HTERT RPE-1 (cell line): ENCODE data around the gene MBD5.

Experiments used
- in situ Hi-C: fragments of 300-500 bp; cut with MboI; formaldehyde crosslinking; loops from 4 replicates; pipeline ENCODE4 v1.14.3; 2020; ENCODE audit warnings: low sequenced_read_pairs

The MBD5 gene

DNA sequence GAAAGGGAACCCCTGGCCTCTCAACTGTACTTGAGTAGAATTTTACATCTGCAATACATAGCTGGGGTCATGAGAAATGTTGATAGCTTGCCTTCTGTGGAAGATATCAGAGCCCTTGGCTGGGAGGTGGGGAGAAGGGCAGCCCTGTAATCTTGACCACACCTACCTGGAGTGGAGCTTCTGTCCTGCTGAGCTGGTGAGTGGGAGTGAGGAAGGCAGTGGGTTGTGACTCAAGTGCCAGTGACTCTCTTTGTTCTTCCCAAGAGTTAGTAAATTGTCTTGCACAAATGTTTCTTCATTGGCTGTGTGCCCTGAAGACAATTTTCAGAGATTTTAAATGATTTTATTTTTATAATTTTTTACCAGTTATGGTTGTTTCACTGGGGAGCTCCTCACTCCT is 277.3 kb downstream of the MBD5 start:
- in situ Hi-C loops, result no loop called here

DNA sequence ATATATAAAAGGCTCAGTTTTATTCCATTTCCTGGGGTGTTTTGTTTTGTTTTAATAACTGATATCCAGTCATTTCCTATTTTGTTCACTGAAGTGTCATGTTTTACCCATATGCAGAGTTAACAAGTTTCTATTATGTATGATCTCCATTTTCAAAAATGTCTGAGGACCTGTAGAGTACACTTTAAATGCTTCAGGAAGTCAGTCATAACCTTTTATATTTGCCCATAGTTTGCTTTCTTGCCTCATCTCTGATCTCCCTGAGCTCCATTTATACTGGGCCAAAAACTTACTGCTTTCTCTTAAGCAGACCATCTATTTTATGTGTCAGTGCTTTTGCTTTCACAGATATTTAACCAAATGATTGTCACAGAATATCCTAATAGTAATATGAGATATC is 278.7 kb downstream of the MBD5 start:
- in situ Hi-C loops, result no loop called here

DNA sequence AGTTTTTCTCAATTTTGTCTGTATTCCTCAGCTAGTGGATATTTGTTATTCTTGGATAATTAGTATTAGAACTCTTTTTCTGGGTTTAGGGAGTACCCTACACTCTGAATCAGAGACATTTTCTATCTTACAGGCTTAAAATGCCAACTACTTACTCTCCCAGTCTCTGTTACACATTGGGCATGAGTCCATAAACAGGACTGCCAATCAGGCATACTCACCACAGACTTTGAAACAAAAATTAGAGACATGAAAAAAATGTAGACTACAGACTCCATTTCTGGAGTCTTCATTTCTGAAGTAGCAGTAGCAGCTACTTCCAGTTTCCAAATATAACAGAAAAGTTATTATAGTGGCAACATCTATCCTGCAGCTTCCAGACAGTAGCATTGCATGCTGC is 279.7 kb downstream of the MBD5 start:
- in situ Hi-C loops, result no loop called here

DNA sequence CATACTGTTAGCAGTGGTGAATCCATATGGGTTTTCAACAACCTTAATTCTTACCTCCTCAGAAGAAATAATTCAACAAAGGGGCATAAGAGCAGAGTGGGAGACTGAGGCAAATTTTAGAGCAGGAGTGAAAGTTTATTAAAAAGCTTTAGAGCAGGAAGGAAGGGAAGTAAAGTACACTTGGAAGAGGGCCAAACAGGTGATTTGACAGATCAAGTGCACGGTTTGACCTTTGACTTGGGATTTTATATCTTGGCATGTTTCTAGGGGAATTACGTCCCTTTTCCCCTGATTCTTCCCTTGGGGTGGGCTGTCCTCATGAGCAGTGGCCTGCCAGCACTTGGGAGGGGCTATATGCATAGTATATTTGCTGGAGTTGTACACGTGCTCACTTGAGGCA is 280.5 kb downstream of the MBD5 start:
- in situ Hi-C loops, result no loop called here

DNA sequence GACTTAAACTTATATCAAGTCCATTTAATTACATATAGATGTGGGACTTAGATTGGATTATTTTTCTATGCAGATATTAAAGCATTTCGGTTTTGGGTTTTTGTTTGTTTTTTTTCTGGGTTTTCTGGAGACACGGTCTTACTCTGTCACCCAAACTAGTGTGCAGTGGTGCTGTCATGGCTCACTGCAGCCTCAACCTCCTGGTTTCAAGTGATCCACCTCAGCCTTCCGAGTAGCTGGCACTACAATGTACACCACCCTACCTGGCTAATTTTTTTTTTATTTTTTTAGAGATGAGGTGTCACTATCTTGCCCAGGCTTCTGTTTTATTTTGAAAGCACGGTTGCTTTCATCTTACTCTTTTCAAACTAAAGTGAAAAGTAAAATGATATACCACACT is 281.6 kb downstream of the MBD5 start:
- in situ Hi-C loops, result no loop called here

DNA sequence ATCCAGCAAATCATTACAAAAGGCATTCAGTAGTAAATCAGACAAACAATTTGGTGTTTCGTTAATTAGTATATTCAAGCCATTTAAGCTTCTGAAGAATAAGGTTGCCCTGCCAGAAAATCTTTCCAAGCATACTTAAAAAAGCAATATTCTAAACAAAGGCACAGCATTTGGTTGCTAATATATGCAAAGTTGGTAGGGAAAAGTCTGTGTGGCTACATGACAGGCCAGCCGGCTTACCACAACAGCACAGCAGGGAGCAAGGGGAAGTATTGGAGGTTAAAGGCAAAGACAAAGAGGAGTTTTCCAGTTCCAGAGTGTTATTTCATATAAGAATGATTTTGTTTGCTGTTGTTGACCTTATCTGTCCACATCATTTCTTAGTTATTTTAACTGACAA is 282.3 kb downstream of the MBD5 start:
- in situ Hi-C loops, result no loop called here

DNA sequence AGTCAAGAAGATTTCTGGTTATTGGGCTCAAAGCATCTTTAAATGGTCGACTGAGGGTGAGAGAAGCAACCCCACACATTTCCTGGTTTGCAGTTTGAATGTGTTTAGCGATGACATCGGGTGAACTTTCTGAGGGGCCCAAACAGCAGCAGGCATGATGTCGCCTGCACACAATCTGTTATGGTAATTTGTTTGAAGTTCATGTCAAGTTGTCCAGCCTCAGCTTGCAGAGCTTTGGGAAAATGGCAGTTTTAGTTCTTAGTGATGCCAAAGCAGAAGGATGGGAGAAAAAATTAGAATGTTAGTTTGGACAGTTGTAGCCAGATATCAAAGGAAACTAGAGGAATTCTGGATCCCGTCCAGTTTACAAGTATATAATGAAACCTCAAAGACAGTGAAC is 284.6 kb downstream of the MBD5 start:
- in situ Hi-C loops, result no loop called here

DNA sequence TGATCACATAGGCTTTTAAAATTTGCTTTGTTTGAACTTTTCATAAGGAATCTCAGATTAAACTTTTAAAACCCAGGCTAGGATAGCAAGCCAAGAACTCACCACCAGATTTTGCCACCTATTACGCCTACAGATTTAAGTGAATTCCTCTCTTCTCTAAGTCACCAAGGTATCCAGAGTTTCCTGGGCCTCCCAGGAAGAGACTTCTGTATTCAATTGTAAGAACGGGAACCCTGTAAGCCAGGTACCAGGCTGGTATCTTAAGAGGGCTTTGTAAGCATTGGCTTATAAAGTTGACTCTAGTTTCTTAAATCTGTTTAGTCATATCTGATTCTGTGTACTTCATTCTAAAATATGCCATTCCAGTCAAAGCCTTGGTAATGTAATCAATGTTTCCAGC is 285.1 kb downstream of the MBD5 start:
- in situ Hi-C loops, result no loop called here

DNA sequence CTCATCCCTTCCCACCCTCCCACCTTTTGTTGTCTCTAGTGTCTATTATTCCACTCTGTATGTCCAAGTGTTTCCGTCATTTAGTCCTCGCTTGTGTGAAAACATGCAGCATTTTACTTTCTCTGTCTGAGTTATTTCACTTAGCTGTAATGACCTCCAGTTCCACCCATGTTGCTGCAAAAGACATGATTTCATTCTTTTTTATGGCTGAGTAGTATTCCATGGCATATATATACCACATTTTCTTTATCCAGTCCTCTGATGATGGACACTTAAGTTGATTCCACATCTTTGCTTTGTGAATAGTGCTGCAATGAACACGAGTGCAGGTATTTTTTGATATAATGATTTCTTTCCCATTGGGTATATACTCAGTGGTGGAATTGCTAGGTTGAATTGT is 296.7 kb downstream of the MBD5 start:
- in situ Hi-C loops, result no loop called here

DNA sequence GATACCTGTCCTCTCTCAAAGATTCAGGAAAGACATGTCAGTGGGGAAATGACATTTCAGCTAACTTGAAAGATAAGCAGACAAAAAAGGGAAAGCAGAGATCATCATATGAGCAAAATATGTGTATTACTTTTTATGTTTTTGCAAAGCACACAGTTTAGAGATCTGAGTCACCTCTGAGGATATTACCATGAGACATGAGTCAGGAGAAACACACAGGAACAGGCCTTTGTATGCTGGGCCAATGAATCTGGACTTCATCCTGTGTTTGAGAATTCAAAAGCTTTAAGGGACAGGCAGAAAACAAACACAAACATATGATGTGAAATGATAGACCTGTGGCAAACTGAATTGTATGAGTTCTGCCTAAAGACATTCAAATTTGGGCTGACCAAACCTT is 317.6 kb downstream of the MBD5 start:
- in situ Hi-C loops, result no loop called here

DNA sequence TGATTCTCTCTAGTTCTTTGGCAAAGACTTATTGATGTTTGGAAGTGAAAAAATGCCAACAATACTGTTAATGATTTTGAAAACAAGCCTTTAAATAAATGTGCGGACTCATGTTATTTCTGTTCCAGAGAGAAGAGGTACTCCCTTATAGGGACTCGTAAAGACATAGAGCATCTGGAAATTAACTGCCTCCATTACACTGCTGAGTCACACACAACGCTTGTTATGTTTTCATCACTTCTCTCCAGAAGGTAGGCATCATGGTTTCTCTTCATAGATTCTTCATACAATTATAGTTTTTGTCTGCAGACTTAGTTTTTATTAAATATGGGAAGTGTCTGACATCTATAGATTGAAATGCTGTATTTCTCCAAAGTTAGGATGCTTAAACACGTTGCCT is 321.2 kb downstream of the MBD5 start:
- in situ Hi-C loops, result no loop called here

DNA sequence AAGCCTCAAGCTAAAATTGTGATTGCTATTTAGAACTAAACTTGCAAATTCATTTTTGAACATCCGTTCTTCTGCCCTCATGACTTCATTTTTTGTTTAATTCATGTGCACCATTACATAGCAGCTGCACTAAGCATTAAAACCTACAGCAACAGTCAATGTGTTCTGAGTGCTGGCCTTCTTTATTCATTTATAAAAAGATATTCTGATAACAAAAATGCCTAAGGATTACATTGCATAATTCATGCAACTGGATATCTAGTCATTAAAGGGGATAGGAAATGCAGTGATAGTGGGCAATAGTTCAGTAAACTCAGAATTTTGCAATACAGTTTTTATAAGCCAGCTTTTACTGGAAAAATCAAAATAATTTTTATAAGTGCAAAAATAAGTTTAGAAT is 329.3 kb downstream of the MBD5 start:
- in situ Hi-C loops, result no loop called here

DNA sequence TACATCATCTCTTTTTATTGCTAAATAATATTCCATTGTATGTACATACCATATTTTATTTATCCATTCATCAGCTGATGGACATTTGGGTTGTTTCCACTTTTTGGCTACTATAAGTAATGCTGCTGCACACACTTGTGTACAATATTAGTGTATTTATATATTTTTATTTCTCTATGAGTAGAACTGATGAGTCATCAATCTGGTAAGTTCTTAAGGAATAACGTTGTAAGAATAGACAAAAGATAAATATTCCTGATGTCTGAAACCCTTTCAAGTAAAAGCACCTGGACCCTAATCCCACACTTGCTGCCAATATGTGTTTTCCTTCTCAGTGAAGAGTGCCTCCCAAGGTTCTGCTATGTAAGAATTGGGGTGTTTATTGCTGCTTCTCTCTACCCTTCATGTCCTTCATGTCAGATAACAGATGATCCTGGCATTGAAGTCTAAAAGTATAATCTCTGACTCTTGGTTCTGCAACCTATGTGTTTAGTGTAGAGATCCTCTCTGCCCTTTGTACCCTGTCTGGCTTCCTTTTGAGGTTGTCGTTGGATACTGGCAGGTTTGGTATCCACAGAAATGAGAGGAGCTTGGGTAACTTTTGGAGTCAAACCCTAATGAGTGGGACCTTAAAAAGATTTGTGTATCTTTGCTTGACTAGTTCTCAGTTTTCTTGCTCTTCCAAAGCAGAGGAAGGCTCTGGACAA is 330.7 kb downstream of the MBD5 start:
- in situ Hi-C loops, result no loop called here

DNA sequence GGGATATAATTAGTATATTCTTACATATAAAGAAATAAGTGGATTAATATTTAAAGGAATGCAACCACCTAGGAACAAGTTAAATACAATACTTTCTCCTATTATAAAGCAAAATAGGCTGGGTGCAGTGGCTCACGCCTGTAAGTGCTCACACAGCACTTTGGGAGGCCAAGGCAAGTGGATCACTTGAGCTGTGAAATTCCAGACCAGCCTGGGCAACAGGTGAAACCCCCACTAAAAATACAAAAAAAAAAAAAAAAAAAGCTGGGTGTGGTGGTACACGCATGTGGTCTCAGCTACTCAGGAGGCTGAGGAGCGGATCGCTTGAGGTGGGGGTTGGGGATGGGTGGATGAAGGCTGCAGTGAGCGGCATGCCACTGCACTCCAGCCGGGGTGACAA is 337.5 kb downstream of the MBD5 start:
- in situ Hi-C loops, result no loop called here

DNA sequence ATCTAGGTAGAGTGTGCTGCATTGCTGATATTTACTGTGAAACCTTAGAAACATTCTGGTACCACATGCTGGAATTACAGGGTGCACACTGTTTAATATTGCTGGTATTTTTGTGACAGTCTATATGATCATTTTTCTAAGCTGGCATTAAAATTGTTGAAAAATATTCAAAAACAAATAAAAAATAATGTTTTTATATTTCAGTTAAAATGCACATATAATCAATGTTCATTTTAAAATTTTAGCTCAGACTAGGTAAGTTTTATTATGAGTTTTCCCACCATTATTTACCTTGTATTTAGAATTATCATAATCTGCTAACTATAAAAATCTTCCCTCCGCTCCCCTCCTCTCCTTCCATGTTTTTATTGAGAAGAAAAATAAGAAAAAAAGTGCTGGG is 339.8 kb downstream of the MBD5 start:
- in situ Hi-C loops, result no loop called here

DNA sequence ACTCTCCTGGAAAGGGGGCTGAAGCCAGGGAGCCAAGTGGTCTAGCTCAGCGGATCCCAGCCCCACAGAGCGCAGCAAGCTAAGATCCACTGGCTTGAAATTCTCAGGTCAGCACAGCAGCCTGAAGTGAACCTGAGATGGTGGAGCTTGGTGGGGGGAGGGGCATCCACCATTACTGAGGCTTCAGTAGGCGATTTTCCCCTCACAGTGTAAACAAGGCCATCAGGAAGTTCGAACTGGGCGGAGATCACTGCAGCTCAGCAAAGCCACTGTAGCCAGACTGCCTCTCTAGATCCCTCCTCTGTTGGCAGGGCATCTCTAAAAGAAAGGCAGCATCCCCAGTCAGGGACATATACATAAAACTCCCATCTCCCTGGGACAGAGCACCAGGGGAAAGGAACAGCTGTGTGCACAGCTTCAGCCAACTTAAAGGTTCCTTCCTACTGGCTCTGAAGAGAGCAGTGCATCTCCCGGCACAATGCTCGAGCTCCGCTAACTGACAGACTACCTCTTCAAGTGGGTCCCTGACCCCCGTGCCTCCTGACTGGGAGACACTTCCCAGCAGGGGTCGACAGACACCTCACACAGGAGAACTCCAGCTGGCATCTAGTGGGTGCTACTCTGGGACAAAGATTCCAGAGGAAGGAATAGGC is 341.4 kb downstream of the MBD5 start:
- in situ Hi-C loops, result no loop called here

DNA sequence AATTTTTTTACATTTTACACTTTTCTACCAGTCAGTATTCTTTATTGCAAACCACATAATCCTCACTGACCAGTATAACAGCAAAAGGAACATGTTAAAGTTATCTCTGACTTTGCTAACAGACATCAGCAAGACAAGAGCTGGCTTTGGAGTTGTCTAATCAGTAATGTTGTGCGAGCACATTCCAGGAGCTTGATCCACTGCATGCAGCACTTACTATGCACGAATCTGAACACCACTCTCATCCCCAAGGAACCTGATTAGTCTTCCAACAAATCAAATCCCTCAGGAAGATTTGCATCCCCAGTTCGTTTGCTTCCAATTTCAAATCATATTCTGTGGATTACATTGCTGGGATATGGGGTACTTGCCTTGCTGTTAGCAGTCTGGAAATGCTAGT is 354.3 kb downstream of the MBD5 start:
- in situ Hi-C loops, result no loop called here

DNA sequence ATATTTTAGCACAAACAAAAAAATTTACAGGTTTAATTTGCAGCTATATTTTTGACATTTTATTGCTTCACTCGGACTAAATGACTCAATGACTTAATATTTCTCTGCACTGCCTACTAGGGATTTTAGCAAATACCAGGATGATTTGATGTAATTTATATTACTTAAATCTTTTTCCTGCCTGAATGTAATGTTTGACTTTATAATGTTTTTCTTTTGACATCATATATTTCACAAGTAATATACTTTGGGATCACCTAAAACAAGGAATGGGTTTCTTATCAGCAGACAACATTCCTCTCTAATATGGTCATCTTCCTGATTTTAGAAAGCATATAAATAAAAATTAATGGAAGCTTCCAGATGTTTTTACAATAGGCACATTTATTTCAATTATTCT is 370.4 kb downstream of the MBD5 start:
- in situ Hi-C loops, result no loop called here

DNA sequence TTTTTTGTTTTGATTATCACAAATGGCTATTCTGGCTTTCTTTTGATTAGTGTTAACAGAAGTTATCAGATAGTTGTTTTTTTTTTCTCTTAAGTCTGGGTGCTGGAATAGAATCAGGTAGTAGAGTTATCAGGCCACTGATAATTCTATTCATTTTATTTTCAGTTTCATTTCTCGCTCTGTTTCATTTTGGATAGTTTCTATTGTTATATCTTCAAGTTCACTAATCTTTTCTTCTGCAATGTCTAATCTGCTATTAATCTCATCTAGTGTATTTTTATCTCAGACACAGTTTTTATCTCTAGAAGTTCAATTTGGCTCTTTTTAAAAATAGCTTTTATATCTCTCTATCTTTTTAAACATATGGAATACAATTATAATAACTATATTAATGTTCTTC is 381.9 kb downstream of the MBD5 start:
- in situ Hi-C loops, result no loop called here

DNA sequence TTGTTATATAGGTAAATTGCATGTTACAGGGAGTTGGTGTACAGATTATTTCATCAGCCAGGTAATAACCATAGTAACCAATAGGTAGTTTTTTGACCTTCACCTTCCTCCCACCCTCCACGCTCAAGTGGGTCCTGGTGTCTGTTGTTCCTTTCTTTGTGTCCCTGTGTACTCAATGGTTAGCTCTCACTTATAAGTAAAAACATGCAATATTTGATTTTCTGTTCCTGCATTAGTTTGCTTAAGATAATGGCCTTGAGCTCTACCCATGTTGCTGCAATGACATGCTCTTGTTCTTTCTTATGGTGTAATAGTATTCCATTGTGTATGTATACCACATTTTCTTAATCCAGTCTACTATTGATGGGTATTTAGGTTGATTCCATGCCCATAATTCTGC is 390.0 kb downstream of the MBD5 start:
- in situ Hi-C loops, result no loop called here

DNA sequence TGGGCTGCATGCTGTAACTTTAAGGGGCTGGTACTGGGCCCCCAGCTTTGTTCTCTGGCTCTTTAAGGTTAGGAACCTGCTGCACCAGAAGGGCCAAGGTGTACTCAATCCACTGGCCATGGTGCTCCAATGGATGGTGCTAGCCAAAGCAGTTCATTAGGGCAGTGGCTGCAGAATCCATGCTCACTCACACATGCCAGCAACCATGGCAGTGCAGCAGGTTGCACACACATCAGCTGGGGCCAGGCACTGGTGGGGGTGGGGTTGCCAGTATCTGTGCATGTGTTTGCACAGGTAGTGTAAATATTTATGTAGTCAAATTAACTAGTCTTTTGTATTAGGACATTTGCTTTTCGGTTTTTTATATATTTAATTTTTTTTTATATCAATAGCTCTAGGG is 395.4 kb downstream of the MBD5 start:
- in situ Hi-C loops, result no loop called here

DNA sequence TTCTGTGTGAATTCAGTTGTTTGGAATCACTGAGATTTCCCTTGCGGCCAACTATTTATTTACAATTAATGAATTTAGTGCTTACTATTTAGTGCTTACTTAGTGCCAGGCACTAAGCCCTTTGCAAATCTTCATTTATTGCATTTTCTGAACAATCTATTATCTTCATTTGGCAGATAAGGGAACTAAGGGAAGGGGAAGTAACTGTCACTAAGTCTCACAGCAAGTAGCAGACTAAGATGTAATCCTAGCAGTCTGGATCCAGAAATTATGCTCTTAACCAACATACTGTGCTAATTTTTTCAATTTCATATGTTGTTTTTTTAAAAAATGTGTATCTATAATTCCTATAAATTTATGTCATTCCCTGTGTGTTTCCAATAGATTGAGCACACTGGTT is 409.2 kb downstream of the MBD5 start:
- in situ Hi-C loops, result no loop called here

DNA sequence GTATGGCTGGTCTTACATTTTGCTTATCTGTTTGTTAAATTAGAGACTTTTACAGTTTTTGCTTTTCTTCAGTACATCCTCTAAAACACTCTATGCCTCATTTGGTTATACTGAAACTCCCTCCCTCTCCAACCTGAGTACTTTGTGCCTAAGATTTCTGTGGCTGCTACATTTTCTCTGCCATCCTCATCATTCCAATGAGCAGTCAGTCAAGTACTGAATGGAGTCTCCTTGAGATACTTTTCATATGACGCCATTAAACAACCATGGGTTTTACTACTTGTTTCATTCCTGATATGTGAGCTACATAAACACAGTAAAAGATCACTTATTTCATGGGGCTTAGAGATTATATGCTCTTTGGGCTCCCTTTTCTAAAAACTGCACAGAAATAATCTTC is 427.0 kb downstream of the MBD5 start:
- in situ Hi-C loops, result no loop called here
